SU-DHL-6 (cell line): Measurements from ENCODE around the gene TMEM247.

Experiments
- EZH2phosphoT487 ChIP-seq: fragments of 200-600 bp; sonication (generic), shearing (Covaris generic); conservative IDR thresholded peaks from 2 replicates; pipeline ENCODE4 v1.6.1; 2018; ENCODE audit warnings: mild to moderate bottlenecking, antibody characterized with exemption, low read length, moderate library complexity, mixed read lengths
- TF ChIP-seq, protein P1 (sequence below): fragments of 200-600 bp; sonication (generic); IDR thresholded peaks from one replicate; pipeline ENCODE4 v1.5.1; 2017; ENCODE audit warnings: antibody characterized with exemption, mild to moderate bottlenecking, low read length, moderate library complexity; ENCODE audit not compliant: insufficient read depth, poor library complexity, severe bottlenecking

GRCh38 chr2:46521215-46521683 is 41.9 kb downstream of the TMEM247 start:
- TF ChIP-seq, protein P1, sequence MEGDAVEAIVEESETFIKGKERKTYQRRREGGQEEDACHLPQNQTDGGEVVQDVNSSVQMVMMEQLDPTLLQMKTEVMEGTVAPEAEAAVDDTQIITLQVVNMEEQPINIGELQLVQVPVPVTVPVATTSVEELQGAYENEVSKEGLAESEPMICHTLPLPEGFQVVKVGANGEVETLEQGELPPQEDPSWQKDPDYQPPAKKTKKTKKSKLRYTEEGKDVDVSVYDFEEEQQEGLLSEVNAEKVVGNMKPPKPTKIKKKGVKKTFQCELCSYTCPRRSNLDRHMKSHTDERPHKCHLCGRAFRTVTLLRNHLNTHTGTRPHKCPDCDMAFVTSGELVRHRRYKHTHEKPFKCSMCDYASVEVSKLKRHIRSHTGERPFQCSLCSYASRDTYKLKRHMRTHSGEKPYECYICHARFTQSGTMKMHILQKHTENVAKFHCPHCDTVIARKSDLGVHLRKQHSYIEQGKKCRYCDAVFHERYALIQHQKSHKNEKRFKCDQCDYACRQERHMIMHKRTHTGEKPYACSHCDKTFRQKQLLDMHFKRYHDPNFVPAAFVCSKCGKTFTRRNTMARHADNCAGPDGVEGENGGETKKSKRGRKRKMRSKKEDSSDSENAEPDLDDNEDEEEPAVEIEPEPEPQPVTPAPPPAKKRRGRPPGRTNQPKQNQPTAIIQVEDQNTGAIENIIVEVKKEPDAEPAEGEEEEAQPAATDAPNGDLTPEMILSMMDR, result no peak
- no peak for TF ChIP-seq EZH2phosphoT487
